ENCODE results near the gene OPCML. TPM values are rescaled to one million over a fixed set of nuclear protein-coding genes. Genes with fewer than 3 reads are reported as not detected.

The OPCML gene
- total RNA-seq, 1 experiment from 2014 or later = not detected

- ChIA-PET CTCF (no interaction called here), POLR2A (ENCODE audit: unreplicated experiment) (no interaction called here)
- no peak for DNase-seq
- no TSS peak for BruUV-seq (replicated peaks)
- TF ChIP-seq CTCF (conservative IDR thresholded peaks at IDR 0.05; ENCODE audit: low read depth, low read length) (no peak), EZH2phosphoT487 (IDR thresholded peaks at IDR 0.05; ENCODE audit: borderline replicate concordance, low read length) (no peak), EZH2 (IDR thresholded peaks at IDR 0.05; ENCODE audit: low read length, unreplicated experiment) (no peak)
- H2AFZ ChIP-seq (ENCODE audit: low read length) = no peak overlapping the region
- H3K79me2 ChIP-seq (ENCODE audit: low read length) = no peaks in the 10 kb centered on the region
- no peak for ATAC-seq
- no peak overlapping the region for H3K9ac ChIP-seq (ENCODE audit: low read length)
- H3K4me3 ChIP-seq (ENCODE audit: low read length) = no peak overlapping the region
- intact Hi-C loops (cut with micrococcal nuclease) = no loop called here
- H3K4me2 ChIP-seq (ENCODE audit: low read length) = no peak overlapping the region
- H3K9me3 ChIP-seq (ENCODE audit: low read length) = peaks cover 22% of the 10 kb centered on the region; the same call in 1 of the 2 replicates
- no peaks in the 10 kb centered on the region for H3F3A ChIP-seq (ENCODE audit: low read length, unreplicated experiment)
- no peaks in the 10 kb centered on the region for H3K27me3 ChIP-seq (ENCODE audit: low read length)
- H3K36me3 ChIP-seq (ENCODE audit: low read depth, low read length) = no peaks in the 10 kb centered on the region
- no peaks in the 10 kb centered on the region for H3K4me1 ChIP-seq (ENCODE audit: insufficient read depth, low read length)
- no peak overlapping the region for H3K27ac ChIP-seq (ENCODE audit: low read length)
- no peaks in the 10 kb centered on the region for H4K20me1 ChIP-seq (ENCODE audit: low read length)
- H3K9me2 ChIP-seq (replicated peaks; ENCODE audit: low read length) = no peaks in the 10 kb centered on the region
Measured at GRCh38 chr11:133551064-133551463, 18.8 kb upstream of the OPCML start.

GRCh38 chr11:133549826-133550225, 17.5 kb upstream of the OPCML start:
- intact Hi-C loops (cut with micrococcal nuclease) = no loop called here
- Histone ChIP-seq H3K79me2 (ENCODE audit: low read length) (no peaks in the 10 kb centered on the region), H3K4me3 (ENCODE audit: low read length) (no peak overlapping the region), H2AFZ (ENCODE audit: low read length) (no peak overlapping the region), H3K9me3 (ENCODE audit: low read length) (peaks cover 22% of the 10 kb centered on the region; the same call in 1 of the 2 replicates), H3K9ac (ENCODE audit: low read length) (no peak overlapping the region), H3K9me2 (replicated peaks; ENCODE audit: low read length) (no peaks in the 10 kb centered on the region), H3K27ac (ENCODE audit: low read length) (no peak overlapping the region), H3K36me3 (ENCODE audit: low read depth, low read length) (no peaks in the 10 kb centered on the region), H3K4me1 (ENCODE audit: insufficient read depth, low read length) (no peaks in the 10 kb centered on the region), H3F3A (ENCODE audit: low read length, unreplicated experiment) (no peaks in the 10 kb centered on the region), H3K4me2 (ENCODE audit: low read length) (no peak overlapping the region), H4K20me1 (ENCODE audit: low read length) (no peaks in the 10 kb centered on the region), H3K27me3 (ENCODE audit: low read length) (no peaks in the 10 kb centered on the region)
- TF ChIP-seq EZH2phosphoT487 (IDR thresholded peaks at IDR 0.05; ENCODE audit: borderline replicate concordance, low read length) (no peak), EZH2 (IDR thresholded peaks at IDR 0.05; ENCODE audit: low read length, unreplicated experiment) (no peak), CTCF (conservative IDR thresholded peaks at IDR 0.05; ENCODE audit: low read depth, low read length) (no peak)
- DNase-seq = no peak
- POLR2A ChIA-PET (ENCODE audit: unreplicated experiment) = no interaction called here
- ATAC-seq = no peak
- BruUV-seq (replicated peaks) = no TSS peak
- CTCF ChIA-PET = no interaction called here

- no peak for DNase-seq
- Histone ChIP-seq H3K9ac (ENCODE audit: low read length) (no peak overlapping the region), H3K27me3 (ENCODE audit: low read length) (no peaks in the 10 kb centered on the region), H3K4me1 (ENCODE audit: insufficient read depth, low read length) (no peaks in the 10 kb centered on the region), H3K9me3 (ENCODE audit: low read length) (peaks cover 18% of the 10 kb centered on the region; the same call in 1 of the 2 replicates), H3K4me3 (ENCODE audit: low read length) (no peak overlapping the region), H2AFZ (ENCODE audit: low read length) (no peak overlapping the region), H3K27ac (ENCODE audit: low read length) (no peak overlapping the region), H3K9me2 (replicated peaks; ENCODE audit: low read length) (no peaks in the 10 kb centered on the region), H3K36me3 (ENCODE audit: low read depth, low read length) (no peaks in the 10 kb centered on the region), H3K4me2 (ENCODE audit: low read length) (no peak overlapping the region), H3F3A (ENCODE audit: low read length, unreplicated experiment) (no peaks in the 10 kb centered on the region), H4K20me1 (ENCODE audit: low read length) (no peaks in the 10 kb centered on the region), H3K79me2 (ENCODE audit: low read length) (no peaks in the 10 kb centered on the region)
- BruUV-seq (replicated peaks) = no TSS peak
- intact Hi-C loops (cut with micrococcal nuclease) = no loop called here
- ChIA-PET POLR2A (ENCODE audit: unreplicated experiment) (no interaction called here), CTCF (no interaction called here)
- TF ChIP-seq EZH2 (IDR thresholded peaks at IDR 0.05; ENCODE audit: low read length, unreplicated experiment) (no peak), CTCF (conservative IDR thresholded peaks at IDR 0.05; ENCODE audit: low read depth, low read length) (no peak)
- no peak for ATAC-seq
Measured at GRCh38 chr11:133548641-133549040, 16.3 kb upstream of the OPCML start.

Measured in PC-3 (cell line).